ENCODE results near the gene ARSJ. TPM values are rescaled to one million over a fixed set of nuclear protein-coding genes. Genes with fewer than 3 reads are reported as not detected.
"Not testable (repeated sequence)": the region's sequence is repeated elsewhere in the genome, so short reads cannot be mapped to it uniquely, and the experiment has no call there.

The ARSJ gene
- total and polyA plus RNA-seq, 5 donors, result 1.8 to 8.7 (median 5.2) TPM

DNA sequence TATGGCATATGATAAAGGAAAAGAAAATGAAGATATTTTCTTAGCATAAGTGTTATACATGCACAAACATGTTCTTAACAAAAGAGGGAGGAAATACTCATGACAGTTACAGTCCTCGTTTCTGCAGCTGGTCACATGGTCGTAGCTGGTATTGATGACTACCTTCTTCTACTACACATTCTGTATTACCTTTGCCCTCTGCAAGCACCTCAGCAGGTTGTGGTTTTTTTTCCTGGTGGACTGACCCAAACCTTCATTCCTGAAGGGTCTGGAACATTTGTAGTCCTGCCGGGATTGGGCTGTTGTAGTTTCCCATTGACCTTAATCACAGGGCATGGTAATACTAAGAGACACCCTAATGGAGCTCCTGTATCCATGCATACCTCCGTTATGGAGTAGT is 54.7 kb downstream of the ARSJ start:
- H3K27ac ChIP-seq (ENCODE audit: low read length); H3K4me1 ChIP-seq (ENCODE audit: control insufficient read depth, insufficient read depth, low read length); H3K4me3 ChIP-seq (ENCODE audit: low read length); H3K9me3 ChIP-seq (ENCODE audit: control insufficient read depth, low read length); intact Hi-C loops (cut with DNase I); ATAC-seq; DNase-seq; H3K27me3 ChIP-seq (ENCODE audit: control insufficient read depth, insufficient read depth): not testable (repeated sequence)
- WGBS, result 93% methylated on average over 4 of the region's 4 CpGs

DNA sequence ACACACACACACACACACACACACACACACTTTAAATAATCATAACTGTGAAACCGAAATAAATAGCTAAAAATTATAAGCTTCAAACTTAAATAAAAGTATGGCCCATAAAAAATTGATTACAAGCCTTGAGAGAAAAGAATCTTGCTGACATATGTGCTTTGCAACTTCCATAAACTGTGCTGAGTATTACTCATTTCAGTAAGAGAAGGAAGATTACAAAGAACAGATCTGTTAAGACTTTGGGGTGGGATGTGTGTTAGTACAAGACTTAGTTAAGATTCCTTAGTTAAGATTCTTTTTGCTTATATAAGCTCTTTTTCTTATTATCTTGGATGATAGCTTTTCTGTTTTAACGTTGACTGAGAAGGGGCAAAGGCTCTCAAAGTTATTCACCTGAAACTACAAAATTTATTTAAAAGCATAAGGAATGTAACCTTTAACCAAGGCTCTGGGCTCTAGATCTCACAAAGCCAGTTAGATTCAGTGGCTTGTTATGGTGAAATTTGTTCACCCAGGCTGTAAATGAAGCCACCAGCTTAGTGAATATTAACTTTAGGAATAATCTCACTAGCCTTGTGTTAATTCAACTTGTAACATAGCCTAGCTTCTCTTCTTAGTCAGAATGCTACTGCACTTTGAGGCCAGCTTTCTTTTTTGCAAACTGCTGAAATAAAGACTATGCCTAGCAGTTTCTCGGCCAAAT is 58.2 kb downstream of the ARSJ start:
- H3K4me1 ChIP-seq (ENCODE audit: control insufficient read depth, insufficient read depth, low read length), result no peaks in the 10 kb centered on the region
- no peak overlapping the region for H3K4me3 ChIP-seq (ENCODE audit: low read length)
- no peak overlapping the region for H3K27ac ChIP-seq (ENCODE audit: low read length)
- DNase-seq (no peak), ATAC-seq (no peak)
- no peaks in the 10 kb centered on the region for H3K27me3 ChIP-seq (ENCODE audit: control insufficient read depth, insufficient read depth)
- intact Hi-C loops (cut with DNase I), result no loop called here
- H3K9me3 ChIP-seq (ENCODE audit: control insufficient read depth, low read length), result no peaks in the 10 kb centered on the region
- WGBS, result 71% methylated on average over 3 of the region's 3 CpGs

DNA sequence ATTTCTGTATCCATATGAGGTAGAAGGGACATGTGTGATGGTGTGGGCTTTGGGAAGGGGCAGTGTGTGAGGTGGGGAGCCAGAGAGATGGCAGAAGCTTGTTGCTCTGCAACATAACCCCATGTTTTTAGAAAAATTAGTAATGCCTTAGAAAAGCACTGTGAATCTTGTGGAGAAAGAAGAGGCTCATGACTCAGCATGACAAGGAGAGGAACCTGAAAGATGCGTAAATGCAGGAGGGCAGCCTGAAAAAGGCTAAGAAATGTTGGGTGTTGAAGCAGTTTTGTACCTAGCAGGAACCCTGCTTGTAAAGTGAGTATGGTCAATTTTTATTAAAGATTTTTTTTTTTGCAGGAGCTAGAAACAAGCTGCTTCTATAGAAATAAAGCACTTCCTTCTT is 59.8 kb downstream of the ARSJ start:
- Histone ChIP-seq H3K9me3 (ENCODE audit: control insufficient read depth, low read length) (no peaks in the 10 kb centered on the region), H3K27ac (ENCODE audit: low read length) (no peak overlapping the region), H3K4me3 (ENCODE audit: low read length) (no peak overlapping the region), H3K4me1 (ENCODE audit: control insufficient read depth, insufficient read depth, low read length) (no peaks in the 10 kb centered on the region), H3K27me3 (ENCODE audit: control insufficient read depth, insufficient read depth) (no peaks in the 10 kb centered on the region)
- no peak for ATAC-seq
- intact Hi-C loops (cut with DNase I), result no loop called here
- DNase-seq, result no peak
- 99% methylated on average over 1 of the region's 1 CpG for WGBS

DNA sequence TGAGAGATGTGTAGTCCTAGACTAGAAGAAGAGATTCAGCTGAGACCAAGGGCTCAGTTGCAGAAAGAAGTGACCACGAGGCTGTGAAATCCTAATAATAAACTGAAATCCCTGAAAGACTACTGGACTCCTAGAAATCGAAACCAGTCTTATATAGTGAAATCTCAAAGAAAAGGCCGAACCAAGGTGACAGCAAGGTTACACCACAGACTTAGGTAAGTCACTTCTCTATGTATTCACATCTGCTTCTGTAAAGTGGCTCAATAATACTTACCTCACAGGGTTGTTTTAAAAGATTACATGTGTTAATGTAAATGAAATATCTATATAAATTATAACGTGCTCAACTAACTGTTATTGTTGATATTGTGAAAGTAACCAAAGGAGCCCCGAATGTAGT is 60.3 kb downstream of the ARSJ start:
- Histone ChIP-seq H3K4me1 (ENCODE audit: control insufficient read depth, insufficient read depth, low read length) (no peaks in the 10 kb centered on the region), H3K27me3 (ENCODE audit: control insufficient read depth, insufficient read depth) (no peaks in the 10 kb centered on the region), H3K4me3 (ENCODE audit: low read length) (no peak overlapping the region), H3K9me3 (ENCODE audit: control insufficient read depth, low read length) (no peaks in the 10 kb centered on the region), H3K27ac (ENCODE audit: low read length) (no peak overlapping the region)
- intact Hi-C loops (cut with DNase I), result no loop called here
- DNase-seq (no peak), ATAC-seq (no peak)
- WGBS, result 52% methylated on average over 5 of the region's 5 CpGs

DNA sequence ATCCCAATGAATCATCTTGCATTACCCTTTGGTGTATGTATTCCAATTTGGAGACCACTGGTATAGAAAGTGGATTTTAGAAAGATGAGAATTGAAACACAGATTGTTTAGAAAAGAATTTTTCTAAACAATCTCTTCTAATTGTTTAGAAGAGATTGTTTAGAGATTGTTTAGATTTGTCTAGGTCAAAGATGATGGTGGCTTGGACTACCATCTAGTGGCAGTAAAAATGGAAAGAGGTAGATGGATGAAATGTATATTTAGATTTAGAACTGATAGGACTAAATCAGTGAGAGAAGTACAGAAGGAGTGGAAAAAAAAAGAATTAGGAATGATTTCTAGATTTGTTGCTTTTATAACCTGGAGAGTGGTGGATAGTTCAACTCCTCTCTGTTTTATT is 70.6 kb downstream of the ARSJ start:
- no peak for ATAC-seq
- Histone ChIP-seq H3K27me3 (ENCODE audit: control insufficient read depth, insufficient read depth) (no peaks in the 10 kb centered on the region), H3K4me1 (ENCODE audit: control insufficient read depth, insufficient read depth, low read length) (no peaks in the 10 kb centered on the region), H3K9me3 (ENCODE audit: control insufficient read depth, low read length) (no peaks in the 10 kb centered on the region), H3K4me3 (ENCODE audit: low read length) (no peak overlapping the region), H3K27ac (ENCODE audit: low read length) (no peak overlapping the region)
- intact Hi-C loops (cut with DNase I), result loop anchor here in 2 of 4 donors (10.0 kb wide), 1 partner anchor 514 kb away; no protein-coding TSS in a partner anchor
- no peak for DNase-seq

DNA sequence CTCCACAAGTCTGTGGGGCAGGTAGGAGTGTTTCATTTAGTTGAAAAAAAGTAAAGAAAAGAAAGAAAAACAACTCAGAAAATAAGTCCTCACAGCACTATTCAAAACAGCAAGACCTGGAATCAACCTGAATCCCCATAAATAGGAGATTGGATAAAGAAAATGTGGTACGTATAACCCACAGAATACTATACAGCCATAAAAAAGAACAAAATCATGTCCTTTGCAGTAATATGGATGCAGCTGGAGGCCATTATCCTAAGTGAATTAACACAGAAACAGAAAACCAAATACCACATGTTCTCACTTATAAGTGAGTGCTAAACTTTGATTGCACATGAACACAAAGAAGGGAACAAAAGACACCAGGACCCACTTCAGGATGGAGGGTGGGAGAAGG is 71.9 kb downstream of the ARSJ start:
- Histone ChIP-seq H3K27ac (ENCODE audit: low read length) (no peak overlapping the region), H3K4me3 (ENCODE audit: low read length) (no peak overlapping the region), H3K4me1 (ENCODE audit: control insufficient read depth, insufficient read depth, low read length) (no peaks in the 10 kb centered on the region), H3K9me3 (ENCODE audit: control insufficient read depth, low read length) (no peaks in the 10 kb centered on the region), H3K27me3 (ENCODE audit: control insufficient read depth, insufficient read depth) (no peaks in the 10 kb centered on the region)
- WGBS, result 98% methylated on average over 1 of the region's 1 CpG
- DNase-seq (no peak), ATAC-seq (no peak)
- intact Hi-C loops (cut with DNase I), result loop anchor here in 2 of 4 donors (10.0 kb wide), 1 partner anchor 513 kb away; no protein-coding TSS in a partner anchor

DNA sequence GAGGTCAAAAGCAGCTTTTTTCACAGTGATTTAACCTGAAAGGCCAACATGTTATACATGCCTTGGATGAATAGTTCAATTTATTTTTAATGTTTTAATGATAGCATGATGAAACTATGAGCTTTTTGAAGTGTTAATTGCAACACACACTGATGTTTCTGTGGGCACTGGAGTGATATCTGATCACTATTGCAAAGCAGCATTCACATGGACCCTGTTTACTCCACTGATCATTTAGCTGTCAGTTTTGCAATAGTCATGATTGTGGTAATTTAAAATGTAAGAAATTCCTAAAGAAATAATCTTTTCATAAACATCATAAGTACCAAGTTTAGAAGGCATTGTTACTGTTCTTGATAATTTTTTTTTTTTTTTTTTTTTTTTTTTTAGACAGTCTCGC is 74.1 kb downstream of the ARSJ start:
- no peak for ATAC-seq
- Histone ChIP-seq H3K27ac (ENCODE audit: low read length) (no peak overlapping the region), H3K27me3 (ENCODE audit: control insufficient read depth, insufficient read depth) (no peaks in the 10 kb centered on the region), H3K4me1 (ENCODE audit: control insufficient read depth, insufficient read depth, low read length) (no peaks in the 10 kb centered on the region), H3K9me3 (ENCODE audit: control insufficient read depth, low read length) (no peaks in the 10 kb centered on the region), H3K4me3 (ENCODE audit: low read length) (no peak overlapping the region)
- intact Hi-C loops (cut with DNase I), result loop anchor here in 2 of 4 donors (10.0 kb wide), 1 partner anchor 510 kb away; no protein-coding TSS in a partner anchor
- DNase-seq, result no peak
- WGBS, result 93% methylated on average over 1 of the region's 1 CpG

DNA sequence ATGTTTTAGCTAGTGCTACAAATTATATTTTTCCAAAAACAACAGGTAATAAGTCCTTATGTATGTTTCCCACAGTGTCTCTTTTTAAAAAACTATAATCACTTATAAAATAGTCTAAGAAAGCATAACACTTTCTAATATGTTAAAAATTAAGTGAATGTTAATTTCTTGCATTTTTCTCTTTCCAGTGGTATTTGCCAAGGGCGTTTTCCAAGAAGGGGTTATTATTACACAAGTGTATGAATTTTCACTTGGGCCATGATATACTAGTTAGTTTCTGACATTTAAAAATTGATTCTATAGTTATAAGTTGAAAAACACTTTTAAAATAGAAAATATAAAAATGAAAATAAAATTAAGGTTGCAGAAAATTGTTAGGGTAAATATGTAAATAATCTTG is 74.6 kb downstream of the ARSJ start:
- Histone ChIP-seq H3K27ac (ENCODE audit: low read length) (no peak overlapping the region), H3K4me1 (ENCODE audit: control insufficient read depth, insufficient read depth, low read length) (no peaks in the 10 kb centered on the region), H3K27me3 (ENCODE audit: control insufficient read depth, insufficient read depth) (no peaks in the 10 kb centered on the region), H3K9me3 (ENCODE audit: control insufficient read depth, low read length) (no peaks in the 10 kb centered on the region), H3K4me3 (ENCODE audit: low read length) (no peak overlapping the region)
- 79% methylated on average over 1 of the region's 1 CpG for WGBS
- intact Hi-C loops (cut with DNase I), result loop anchor here in 2 of 4 donors (10.0 kb wide), 1 partner anchor 510 kb away; no protein-coding TSS in a partner anchor
- ATAC-seq, result no peak
- no peak for DNase-seq

DNA sequence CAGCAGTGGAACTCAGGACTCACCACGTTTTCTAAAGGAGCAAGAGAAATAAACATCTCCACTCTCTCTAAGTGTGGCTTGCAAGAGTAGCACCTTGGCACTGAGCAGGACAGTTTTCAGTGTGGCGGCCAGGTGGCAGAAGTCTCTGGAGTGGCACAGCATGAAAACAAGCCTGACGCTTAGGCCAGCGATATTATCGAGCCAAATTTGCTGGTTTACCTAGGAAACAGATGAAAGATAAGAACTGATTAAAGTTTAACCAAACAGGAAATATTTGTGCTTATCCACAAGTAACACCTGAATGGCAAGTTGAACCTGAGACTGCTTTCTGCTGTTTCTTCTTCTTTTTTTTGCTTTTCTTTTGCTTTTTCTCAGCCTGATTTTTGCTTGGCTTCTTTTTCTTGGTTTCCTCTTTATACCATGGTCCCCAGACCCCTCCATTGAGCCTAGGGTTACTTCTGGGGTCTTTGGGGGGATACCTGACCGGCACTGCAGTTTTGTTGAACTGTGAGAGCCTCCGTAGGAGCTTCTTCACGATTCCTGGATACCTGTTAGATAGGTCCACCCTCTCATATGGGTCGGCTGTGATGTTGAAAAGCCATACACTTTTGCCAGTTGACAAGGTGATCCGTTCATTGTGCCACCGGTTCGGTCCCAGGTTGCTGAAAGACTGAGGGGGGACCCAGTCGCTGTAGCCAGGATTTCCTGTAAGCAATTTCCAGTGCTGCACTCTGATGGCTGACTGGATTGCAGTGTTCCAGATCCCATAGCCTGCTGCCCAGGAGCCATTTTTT is 77.3 kb downstream of the ARSJ start:
- H3K27ac ChIP-seq (ENCODE audit: low read length), result no peak overlapping the region
- H3K9me3 ChIP-seq (ENCODE audit: control insufficient read depth, low read length), result no peaks in the 10 kb centered on the region
- no peaks in the 10 kb centered on the region for H3K4me1 ChIP-seq (ENCODE audit: control insufficient read depth, insufficient read depth, low read length)
- WGBS, result 79% methylated on average over 13 of the region's 13 CpGs
- intact Hi-C loops (cut with DNase I), result loop anchor here in 2 of 4 donors (10.0 kb wide), 1 partner anchor 507 kb away; no protein-coding TSS in a partner anchor
- ATAC-seq (peak in 1 of 2 donors; percentile 60), DNase-seq (peak in 1 of 3 donors; percentile 47)
- H3K4me3 ChIP-seq (ENCODE audit: low read length), result no peak overlapping the region
- no peaks in the 10 kb centered on the region for H3K27me3 ChIP-seq (ENCODE audit: control insufficient read depth, insufficient read depth)

DNA sequence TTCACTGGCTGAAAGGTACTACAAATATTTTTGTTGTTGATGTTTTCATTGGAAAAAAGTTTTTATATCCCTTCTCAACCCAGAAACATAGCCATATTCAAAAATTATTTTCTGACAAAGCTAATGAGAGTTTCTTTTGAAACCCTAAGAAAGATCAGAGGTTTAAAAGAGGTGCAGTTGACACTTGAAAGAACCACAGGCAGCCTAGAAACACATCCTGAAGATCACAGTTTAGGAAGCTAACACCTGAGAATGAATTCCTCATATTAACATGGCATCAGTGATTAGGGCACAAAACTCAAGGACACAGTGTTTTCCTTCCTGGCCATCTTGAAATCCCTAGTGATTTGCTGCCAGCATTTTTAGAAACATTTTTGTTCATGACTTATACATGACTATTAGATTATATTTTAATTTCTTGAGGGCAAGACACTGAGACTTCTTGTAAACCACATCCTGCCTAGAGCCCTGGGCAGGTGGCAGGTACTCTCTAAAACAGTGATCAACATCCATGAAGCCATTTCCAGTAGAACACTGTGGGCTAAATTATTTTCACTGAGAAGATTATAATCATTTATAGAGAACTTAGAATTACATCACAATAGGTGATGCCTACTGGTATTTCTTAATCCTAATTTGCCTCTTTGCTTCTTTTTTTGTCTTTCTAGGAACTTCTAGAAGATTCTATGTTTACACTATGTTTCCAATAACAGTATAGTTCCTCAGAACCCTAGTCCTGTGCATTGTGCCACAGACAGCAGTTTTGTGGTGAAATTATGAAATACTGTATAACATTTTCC is 80.0 kb downstream of the ARSJ start:
- Histone ChIP-seq H3K9me3 (ENCODE audit: control insufficient read depth, low read length) (no peaks in the 10 kb centered on the region), H3K4me3 (ENCODE audit: low read length) (no peak overlapping the region), H3K27ac (ENCODE audit: low read length) (no peak overlapping the region), H3K4me1 (ENCODE audit: control insufficient read depth, insufficient read depth, low read length) (no peaks in the 10 kb centered on the region), H3K27me3 (ENCODE audit: control insufficient read depth, insufficient read depth) (no peaks in the 10 kb centered on the region)
- no peak for ATAC-seq
- peak in 1 of 3 donors; percentile 29 for DNase-seq
- intact Hi-C loops (cut with DNase I), result loop anchor here in 2 of 4 donors (10.0 kb wide), 1 partner anchor 505 kb away; no protein-coding TSS in a partner anchor

DNA sequence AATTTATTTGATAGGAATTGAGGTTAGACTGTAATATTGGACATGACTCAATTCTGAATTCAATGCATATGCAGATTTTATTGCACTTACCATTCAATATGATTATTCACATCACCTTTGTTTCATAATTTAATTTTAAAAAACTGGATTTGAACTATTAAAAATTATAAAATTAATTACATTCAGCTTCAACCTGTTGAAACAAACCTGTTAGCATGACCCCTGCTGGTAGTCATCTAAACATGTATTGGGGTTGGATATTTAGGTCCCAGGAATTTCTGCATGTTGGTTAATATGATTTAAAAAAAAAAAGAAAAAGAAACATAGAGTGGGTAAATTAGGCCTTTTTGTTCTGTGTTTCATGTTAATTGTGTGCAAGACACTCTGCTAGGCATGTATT is 85.9 kb downstream of the ARSJ start:
- ATAC-seq (no peak), DNase-seq (no peak)
- Histone ChIP-seq H3K4me3 (ENCODE audit: low read length) (no peak overlapping the region), H3K27me3 (ENCODE audit: control insufficient read depth, insufficient read depth) (no peaks in the 10 kb centered on the region), H3K27ac (ENCODE audit: low read length) (no peak overlapping the region), H3K9me3 (ENCODE audit: control insufficient read depth, low read length) (no peaks in the 10 kb centered on the region), H3K4me1 (ENCODE audit: control insufficient read depth, insufficient read depth, low read length) (no peaks in the 10 kb centered on the region)
- intact Hi-C loops (cut with DNase I), result no loop called here
